ENCODE measurements around the gene TMEM97. TPM values are rescaled to one million over a fixed set of nuclear protein-coding genes. Genes with fewer than 3 reads are reported as not detected.

The TMEM97 gene
- polyA plus RNA-seq, 1 donor = 58.0 TPM

DNA sequence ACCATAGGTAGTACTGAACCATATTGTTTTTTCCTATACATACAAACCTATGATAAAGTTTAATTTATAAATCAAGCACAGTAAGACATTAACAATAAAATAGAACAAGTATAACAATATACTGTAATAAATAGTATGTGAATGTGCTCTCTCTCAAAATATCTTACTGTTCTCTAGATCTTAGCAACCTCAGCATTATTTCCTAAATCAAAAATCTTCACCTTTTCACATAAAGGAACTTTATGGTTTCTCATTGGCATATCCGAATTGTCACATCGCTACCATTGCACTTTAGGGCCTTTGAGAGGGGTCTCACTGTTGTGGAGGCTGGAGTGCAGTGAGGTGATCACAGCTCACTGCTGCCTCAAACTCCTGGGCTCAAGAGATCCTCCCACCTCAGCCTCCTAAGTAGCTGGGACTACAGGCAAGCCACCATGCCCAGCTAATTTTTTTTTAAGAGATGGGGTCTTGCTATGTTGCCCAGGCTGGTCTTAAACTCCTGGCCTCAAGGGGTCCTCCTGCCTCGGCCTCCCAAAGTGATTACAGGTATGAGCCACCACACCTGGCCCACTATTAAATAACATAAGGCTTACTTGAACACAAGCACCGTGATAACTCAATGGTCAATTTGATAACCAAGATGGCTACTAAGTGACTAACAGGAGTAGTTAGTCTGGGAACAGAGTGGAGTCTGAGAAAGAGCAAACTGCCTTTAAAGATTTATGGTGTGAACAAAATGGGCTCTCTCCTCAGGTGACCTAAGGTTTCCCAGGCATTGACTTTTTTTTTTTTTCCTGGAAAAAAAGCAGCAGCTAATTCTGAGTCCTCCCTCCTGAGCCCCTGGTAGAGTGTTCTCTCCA lies 2.9 kb upstream of the TMEM97 start:
- no peak for DNase-seq

DNA sequence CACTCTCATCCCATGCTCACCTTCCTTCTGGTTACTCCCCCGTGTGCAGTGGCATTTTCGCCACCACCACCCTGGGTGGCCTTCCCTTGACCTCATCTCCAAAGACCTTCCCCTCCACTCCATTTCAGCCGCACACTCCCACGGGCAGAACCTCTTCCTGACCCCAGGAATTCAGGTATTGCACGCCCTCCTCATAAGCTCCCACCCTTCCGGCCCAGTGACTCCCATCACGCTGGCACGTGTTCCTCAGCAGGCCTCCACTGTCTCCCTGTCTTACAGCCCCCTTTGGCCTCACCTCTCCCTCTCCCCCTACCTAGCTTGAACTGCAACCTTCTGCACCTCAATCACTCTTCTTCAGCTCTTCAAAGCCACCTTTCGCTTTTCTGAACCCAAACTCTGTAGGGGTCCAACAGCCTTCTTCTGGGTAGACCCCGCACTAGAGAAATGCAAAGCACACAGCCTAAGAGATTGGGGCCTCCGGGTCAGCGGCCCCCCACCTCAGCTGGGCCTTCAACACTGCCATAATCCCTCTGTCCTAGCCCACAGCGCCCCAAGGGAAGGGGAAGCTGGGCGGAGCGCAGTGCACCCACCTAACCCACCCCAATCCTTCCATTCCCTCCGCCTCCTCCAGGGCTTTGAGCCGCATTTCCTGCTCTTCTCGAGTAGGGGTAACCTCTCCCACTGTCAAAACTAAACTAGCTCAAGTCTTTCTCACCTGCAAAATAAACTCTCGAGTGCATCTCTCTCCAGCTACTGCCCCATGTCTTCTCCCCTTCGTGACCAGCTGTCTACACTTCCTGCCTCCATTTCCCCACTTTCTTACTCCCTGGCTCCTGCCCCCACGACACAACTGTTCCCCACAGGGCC lies 1.7 kb upstream of the TMEM97 start:
- DNase-seq = no peak

DNA sequence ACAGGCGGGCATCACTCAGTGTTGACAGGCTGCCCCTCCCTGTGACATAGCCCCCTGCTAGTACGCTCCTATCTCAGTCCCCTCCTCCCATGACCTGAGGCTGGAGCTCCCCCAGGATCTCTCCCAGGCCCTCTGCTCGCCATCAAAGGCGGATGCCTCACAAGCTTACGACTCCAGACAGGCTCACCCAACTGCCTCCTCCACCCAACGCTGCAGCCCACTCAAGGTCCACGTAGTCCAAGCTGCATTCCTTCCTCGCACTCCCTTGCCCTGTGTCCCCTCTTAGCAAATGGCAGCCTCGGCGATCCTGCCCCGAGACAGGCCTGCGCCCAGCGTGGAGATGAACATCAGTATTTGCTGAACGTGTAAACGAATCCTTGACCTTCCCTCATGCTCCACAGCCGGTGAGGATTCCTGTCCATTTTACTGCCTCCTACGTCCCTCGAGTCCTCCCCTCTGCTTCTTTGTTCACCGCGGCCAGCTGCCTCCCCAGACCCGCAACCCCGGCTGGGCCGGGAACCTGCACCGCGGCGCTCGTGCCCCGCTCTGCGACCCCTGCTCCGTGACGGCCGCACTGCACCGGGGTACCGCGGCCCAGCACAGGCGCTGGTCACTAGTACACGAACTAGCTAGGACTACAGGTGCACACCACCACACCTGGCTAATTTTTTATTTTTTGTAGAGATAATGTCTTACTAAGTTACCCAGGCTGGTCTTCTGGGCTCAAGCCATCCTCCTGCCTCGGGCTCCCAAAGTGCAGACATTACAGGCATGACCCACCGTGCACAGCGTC lies 838 bp upstream of the TMEM97 start:
- DNase-seq = no peak

DNA sequence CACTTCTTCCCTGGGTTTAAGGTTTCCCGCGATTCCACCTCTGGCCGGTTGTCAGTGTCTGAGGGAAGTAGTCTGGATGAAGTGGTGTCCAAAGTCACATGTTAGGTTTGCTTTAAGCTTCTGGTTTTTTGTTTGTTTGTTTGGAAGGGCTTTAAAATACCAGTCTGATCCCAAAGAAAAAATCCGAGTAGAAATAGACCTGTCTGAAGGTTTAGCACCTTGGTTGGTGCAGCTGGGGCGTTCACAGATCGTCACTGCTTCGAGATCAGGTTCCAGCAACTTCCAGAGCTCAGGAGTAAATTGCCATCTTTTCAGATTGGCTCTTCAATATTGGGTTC lies 567 bp downstream of the TMEM97 start:
- DNase-seq = no peak

DNA sequence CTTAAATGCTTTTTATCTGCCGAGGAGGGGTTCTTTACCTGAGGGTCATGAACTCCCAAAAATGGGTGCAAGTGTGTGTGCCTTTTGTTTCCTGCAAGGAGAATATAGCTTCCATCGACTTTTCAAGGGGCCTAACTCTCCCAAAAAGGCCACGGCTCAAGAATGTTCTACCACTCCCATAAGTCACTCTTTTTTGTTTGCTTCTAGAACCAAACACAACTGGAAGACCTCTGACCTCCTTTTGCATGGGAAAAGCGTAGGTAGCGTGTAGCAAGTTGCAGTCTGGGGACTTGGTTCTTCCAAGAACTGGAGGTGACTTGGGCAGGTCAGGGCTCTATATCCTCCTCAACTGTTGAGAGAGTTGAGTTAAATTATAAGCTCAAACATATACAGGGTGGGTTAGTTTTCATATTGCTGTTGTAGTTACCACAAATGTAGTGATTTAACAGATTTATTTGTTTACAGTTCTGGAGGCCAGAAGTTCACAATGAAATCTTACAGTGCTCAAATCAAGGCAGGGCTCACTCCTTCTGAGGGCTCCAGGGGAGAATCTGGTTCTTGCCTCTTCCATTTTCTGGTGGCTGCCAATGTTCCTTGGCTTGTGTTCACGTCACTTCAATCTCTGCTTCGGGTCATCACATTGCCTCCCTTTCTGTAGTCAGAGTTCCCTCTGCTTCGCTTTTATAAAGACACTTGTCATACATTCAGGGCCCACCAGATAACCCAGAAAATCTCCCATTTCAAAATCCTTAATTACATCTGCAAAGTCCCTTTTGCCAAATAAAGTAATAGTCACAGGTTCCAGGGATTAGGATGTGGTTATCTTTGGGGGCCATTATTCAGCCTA lies 1.4 kb downstream of the TMEM97 start:
- no peak for DNase-seq

DNA sequence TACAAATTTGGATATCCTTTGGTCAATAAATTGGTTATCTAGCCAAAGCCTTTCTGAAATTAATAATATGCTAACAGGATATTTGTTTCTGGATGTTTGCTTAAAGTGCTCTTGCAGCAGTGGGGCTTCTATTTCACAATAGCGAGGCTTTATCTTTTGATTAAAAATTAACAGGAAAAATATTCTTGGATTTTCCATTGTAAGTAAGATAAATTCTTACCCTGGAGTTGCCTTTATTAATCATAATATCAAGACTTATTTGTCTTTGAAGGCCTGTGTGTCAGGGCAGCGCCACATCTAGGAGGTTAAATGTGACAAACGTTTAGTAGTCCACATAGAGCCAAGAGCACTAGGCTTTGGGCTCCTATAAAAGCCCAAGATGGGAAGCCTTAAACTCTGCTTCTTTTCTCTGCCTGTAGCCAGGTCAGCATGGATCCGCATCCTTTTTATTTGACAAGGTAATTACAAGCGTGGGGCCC lies 5.3 kb downstream of the TMEM97 start:
- no peak for DNase-seq

DNA sequence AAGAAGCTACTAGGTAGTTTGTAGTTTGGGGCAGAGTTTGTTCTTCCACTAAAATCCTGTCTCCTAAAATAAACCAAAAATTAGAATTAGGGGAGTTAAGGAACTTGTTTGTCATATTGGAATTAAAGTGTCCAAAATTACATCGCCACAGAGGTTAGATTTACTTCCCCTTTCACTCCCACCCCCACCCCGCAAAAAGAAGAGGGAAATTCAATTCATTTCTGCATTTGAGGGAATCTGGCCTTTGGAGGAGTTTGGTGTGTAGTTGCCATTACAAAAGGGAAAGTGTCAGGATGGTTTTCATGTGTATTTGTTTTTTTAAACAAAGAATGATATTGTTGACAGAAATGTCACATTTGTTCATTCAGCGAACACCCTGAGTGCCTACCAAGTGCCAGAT lies 5.8 kb downstream of the TMEM97 start:
- no peak for DNase-seq

DNA sequence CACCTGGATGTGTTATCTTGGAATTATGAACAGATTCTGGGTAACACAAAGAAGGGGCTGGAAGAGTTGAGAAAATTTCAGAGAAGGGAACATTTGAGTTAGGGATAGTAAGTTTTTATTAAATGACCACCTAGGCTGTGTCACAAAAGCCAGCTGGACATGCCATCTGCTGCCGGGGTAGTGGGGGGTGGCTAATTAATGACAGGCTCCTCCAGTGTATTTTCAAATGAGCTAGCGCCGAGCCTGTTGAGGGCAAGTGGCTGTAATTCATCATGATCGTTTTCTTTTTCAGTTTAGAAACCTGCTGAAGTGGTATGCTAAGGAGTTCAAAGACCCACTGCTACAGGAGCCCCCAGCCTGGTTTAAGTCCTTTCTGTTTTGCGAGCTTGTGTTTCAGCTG lies 6.2 kb downstream of the TMEM97 start:
- DNase-seq = no peak

DNA sequence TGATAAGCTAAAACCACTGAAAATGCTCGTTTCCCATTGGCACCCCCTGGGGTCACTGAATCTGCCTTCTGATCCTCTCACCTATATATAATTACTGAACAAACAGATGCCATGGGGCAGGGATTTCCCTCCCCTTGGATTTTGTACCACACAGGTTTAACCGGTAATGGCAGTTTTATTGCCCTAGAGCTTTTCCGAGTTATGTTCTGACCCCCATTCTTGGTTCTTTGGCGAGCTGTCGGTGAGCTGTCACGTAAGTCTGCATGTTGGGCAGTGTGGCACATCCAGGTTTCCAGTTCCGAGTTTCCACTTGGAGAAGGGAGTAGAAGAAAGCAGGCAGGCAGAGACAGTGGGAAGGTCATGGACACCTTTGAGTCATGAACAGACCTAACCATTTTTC lies 7.1 kb downstream of the TMEM97 start:
- DNase-seq = no peak

DNA sequence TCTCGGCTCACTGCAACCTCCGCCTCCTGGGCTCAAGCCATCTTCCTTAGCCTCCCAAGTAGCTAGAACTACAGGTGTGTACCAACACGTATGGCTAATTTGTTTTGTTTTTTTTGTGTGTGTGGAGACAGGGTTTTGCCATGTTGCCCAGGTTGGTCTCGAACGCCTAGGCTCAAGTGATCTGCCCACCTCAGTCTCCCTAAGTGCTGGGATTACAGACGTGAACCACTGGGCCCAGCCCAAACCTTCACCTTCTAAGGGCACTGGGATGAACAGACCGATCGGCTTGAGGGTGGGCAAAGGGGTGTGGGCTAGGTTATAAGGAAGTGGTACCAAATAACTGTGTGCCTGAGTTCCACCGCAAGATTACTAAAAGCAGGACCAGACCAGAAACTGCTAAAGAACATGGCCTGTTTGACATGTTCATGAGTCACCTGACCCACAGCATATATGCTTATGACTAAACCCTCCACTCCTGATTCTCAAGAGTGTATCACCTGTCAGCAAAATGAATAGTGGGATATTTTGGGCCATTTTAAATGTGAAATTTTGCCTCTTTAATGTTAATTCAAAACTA lies 8.1 kb downstream of the TMEM97 start:
- DNase-seq = no peak

DNA sequence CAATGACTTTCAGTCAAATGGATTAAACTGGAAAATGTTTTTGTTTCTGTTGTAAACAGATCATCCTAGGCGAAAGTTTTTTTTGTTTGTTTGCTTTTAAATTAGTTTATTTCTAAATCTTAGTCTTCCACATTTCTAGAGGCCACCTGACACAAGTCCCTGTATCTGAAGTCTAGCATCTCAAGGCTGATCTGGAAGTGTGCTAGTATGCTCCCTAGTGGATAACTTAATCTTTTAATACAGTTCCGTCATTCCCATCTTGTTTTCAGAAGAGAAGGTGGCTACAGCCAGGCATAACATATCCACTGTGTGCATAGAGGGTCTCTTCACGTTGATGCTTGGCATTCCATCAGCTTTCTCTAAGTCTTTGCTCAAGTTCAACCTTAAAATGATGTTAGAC lies 8.7 kb downstream of the TMEM97 start:
- DNase-seq = no peak

DNA sequence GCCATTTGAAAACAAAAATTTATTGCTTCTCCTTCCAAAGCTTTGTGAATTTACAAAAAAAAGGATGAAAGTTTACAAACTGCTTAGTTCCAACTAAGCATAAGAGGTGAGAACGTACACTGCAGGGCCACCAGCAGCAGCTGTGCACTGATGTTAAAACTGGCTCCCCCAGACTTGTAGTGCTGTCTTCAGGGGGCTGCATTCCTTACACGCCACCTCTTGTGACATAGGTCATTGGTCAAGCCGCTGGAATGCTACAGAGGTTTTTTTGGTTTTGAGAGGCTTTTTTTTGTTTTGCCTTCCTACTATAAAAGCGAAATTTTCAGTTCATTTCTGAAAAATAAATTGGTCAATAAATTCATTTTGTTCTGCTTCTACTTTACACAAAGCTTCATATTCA lies 9.3 kb downstream of the TMEM97 start:
- no peak for DNase-seq

DNA sequence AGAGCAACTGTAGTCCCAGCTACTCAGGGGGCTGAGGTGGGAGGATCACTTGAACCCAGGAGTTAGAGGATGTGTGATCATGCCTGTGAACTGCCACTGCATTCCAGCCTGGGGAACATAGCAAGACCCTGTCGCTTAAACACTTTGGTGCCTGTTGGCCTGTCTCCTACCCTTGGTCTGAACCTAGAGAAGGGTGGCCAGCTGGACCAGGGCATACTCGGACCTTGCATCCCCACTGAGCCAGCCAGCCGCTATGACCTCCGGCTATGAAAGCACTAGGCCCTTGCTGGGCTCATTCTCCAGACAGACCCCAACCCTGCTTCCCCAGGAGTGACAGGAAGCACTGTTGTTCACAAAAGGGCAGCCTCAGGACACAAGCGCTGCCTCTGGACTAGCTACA lies 11.7 kb downstream of the TMEM97 start:
- no peak for DNase-seq

DNA sequence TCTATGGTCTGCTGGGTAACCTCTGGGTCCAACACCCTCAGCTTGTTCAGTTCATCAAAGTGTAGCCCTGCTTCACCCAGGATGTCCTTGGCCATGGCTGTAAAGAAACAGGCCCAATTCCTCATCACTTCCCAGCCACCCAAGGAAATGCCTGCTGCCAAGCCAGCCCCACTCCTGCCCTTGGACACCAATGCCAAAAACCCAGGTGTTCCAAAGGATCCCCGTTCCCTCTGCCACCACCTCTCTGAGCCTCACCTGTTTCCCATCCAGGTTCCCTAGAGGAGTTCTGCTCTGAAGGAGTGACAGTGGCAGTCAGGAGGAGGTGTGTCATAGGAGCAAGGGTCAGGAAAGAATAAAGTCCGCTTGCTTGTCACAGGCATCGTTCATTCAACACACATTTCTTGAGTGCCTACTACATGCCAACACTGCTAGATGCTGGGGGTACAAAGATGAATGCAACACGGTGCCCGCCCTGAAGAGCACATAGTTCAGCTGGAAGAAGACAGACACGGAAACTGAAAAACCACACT lies 13.0 kb downstream of the TMEM97 start:
- no peak for DNase-seq

DNA sequence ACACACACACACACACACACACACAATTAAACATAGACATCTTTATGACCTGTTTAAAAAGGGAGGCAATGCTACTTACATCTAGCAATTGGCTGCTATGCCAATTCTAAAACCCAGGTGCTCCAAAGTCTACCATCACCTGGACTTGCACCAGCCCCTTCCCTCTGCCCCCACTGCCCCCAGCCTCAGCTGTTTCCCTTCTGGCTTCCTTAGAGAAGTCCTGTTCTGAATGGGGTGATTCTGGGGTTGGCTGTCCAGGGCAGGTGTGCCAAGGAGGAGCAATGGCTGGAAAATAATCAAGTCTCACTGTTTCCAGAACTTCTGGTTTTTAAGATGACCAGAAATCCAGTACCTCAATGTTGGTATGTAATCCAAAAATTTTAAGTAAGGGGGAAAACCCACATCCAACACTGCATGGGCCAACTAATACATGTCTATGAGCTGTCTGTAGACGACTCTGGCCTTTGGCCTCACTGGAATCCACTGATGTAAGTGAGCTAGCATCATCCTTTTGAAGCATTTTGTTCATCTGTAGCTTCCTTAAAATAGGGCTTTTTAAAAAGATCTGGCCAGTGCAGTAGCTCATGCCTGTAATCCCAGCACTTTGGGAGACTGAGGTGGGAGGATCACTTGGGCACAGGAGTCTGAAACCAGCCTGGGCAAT lies 14.2 kb downstream of the TMEM97 start:
- DNase-seq = no peak

DNA sequence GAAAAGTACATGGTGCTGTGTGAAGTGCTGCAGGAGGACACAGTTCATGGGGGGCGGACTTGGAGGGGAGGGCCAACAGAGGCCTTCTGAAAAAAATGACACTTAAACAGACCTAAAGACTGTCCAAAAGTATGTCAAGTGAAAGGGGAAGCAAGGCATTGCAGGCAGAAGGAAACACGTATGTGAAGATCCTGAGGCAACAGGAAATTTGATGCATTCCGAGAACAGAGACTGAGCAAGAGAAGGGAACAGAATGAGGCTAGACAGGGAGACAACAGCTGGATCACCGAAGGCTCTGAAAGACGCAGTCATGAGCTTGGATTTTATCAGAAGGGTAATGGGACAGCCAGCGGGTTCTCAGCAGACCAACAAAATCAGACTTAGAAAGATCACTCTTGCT lies 15.2 kb downstream of the TMEM97 start:
- DNase-seq = no peak

DNA sequence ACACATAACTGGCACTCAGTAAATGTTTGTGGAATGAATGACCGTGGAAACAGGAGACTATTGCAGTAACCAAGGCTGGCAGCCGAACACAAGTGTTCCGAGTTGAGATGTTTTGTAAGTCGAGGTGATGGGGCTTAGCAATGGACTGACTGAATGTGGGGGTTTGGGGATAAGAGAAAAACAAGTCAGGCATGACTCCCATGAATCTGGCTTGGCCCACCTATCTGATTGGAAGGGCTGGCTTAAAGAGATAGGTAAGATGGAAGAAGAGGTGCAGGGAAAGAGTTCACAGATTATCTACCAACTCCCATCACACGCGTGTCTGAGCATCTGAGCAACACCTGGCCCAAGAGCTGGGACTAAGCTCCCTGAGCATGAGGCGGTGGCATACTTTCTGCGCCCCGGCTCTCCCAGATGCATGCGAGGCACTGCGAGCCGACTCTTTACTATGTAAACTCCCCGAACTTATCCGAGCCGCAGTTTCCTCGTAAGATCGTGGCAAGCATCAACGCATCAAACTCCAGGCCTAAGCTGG lies 15.7 kb downstream of the TMEM97 start:
- no peak for DNase-seq

DNA sequence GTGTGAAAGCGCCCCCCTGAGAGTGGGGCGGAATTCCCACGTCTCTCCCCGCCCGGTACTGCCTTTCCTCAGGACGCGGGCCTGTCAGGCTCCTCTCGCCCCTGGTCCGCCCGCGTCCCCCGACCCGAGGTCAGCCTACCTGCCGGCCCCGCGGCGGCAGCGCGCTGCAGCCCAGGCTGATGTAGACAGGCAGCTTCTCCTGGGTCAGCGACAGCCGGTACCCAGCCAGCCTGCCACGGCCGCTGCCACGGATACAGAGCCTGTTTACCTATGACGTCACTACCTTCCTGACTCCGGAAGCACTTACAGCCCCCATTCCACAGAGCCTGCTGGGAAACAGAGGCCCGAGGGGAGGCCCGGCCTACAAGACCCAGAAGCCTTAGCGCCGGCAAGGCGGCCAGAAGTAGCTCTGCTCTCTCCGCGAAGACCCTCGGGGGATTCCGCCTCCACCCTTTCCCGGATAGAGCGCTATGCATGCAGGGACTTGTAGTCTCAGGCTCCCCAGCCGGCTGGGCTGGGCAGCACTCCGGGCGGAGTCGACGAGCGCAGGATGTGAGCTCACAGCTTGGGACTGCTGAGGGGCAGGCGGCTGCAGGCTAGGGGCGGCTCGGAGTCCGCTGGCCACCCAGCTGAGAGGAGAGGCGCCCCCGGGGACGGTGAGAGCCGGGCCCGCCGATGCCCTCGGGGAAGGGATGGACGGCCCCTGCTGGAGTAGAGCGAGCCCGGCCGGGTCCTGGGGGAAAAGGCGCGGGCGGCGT lies 16.4 kb downstream of the TMEM97 start, which contains the start of the genes IFT20 and TNFAIP1:
Gene IFT20, minus strand, starts transcription at position 272 of the 758 bp plus-strand sequence. CDS start 3,487 bp downstream, outside the sequence.
Gene TNFAIP1, plus strand, starts transcription at position 561 of the 758 bp plus-strand sequence. CDS start 3,761 bp downstream, outside the sequence.
- DNase-seq = peak; percentile 99

Measured in left kidney (tissue), 2 donors.